CD8-positive, alpha-beta memory T cell (primary cell): Measurements from ENCODE around the gene CDH22. TPM values are rescaled to one million over a fixed set of nuclear protein-coding genes. Genes with fewer than 3 reads are reported as not detected.

Experiments
- CTCF ChIA-PET: fragments of 350-600 bp; sonication (Branson Sonifier 250); formaldehyde crosslinking; loops from one replicate; lab custom pipeline; 2021; ENCODE audit warnings: antibody characterized with exemption; lab: Charles Lee
- POLR2A ChIA-PET: fragments of 350-600 bp; sonication (Branson Sonifier 250); formaldehyde crosslinking; loops from one replicate; lab custom pipeline; 2021; ENCODE audit warnings: antibody characterized with exemption; lab: Charles Lee
- DNase-seq, 5 donors: peaks; one replicate each; pipeline versions ENCODE4 v3.0.0 to v3.0.0-alpha.2; 2020 to 2022; ENCODE audit warnings: mixed read lengths in 1 of 5
- H3K27ac ChIP-seq: one replicate; pipeline ENCODE4 v1.7.0; 2013; ENCODE audit warnings: low read depth, mild to moderate bottlenecking, low read length, moderate library complexity
- H3K27me3 ChIP-seq: 2 replicates; pipeline ENCODE4 v1.7.0; 2013; ENCODE audit warnings: low read length, mild to moderate bottlenecking; ENCODE audit not compliant: insufficient read depth, poor library complexity, severe bottlenecking
- H3K36me3 ChIP-seq: 2 replicates; pipeline ENCODE4 v1.7.0; 2013; ENCODE audit warnings: mild to moderate bottlenecking, low read length, moderate library complexity; ENCODE audit not compliant: insufficient read depth
- H3K4me1 ChIP-seq: 2 replicates; pipeline ENCODE4 v1.7.0; 2013; ENCODE audit warnings: mild to moderate bottlenecking, low read length, moderate library complexity; ENCODE audit not compliant: insufficient read depth
- H3K4me3 ChIP-seq: 2 replicates; pipeline ENCODE4 v1.7.0; 2013; ENCODE audit warnings: mild to moderate bottlenecking, low read length
- H3K9me3 ChIP-seq: 2 replicates; pipeline ENCODE4 v1.7.0; 2013; ENCODE audit warnings: mild to moderate bottlenecking, low read length
- H3K27ac Mint-ChIP-seq, 8 donors: one replicate each; pipeline ENCODE4 v1.8.0; 2020 to 2021; ENCODE audit warnings: mixed read lengths in 8 of 8, mild to moderate bottlenecking in 6 of 8, inconsistent platforms in 3 of 8, moderate library complexity in 3 of 8
- H3K27me3 Mint-ChIP-seq, 2 donors: one replicate each; pipeline ENCODE4 v1.8.0; 2020 to 2021; ENCODE audit warnings: mixed read lengths in 2 of 2, mild to moderate bottlenecking in 1 of 2, moderate library complexity in 1 of 2
- H3K36me3 Mint-ChIP-seq, 3 donors: one replicate each; pipeline ENCODE4 v1.8.0; 2020 to 2021; ENCODE audit warnings: mixed read lengths in 3 of 3, inconsistent platforms in 1 of 3, mild to moderate bottlenecking in 1 of 3
- H3K4me1 Mint-ChIP-seq, 3 donors: one replicate each; pipeline ENCODE4 v1.8.0; 2020 to 2021; ENCODE audit warnings: mixed read lengths in 3 of 3, inconsistent platforms in 1 of 3, mild to moderate bottlenecking in 1 of 3
- H3K4me3 Mint-ChIP-seq, 7 donors: one replicate each; pipeline ENCODE4 v1.8.0; 2020 to 2021; ENCODE audit warnings: mixed read lengths in 7 of 7, mild to moderate bottlenecking in 6 of 7, moderate library complexity in 4 of 7, inconsistent platforms in 2 of 7
- H3K9me3 Mint-ChIP-seq, 5 donors: one replicate each; pipeline ENCODE4 v1.8.0; 2020 to 2022; ENCODE audit warnings: mixed read lengths in 5 of 5, mild to moderate bottlenecking in 3 of 5, moderate library complexity in 2 of 5, inconsistent platforms in 1 of 5
- polyA plus RNA-seq: library from polyadenylated mRNA; unstranded; fragments of 300-500 nt; fragmentation: Illumina TruSeq; gene quantifications from one replicate; pipeline ENCODE4 v1.2.3, GENCODE V29; 2021
- total RNA-seq, 2 experiments: library from RNA; stranded (reverse); gene quantifications; one replicate each; pipeline ENCODE4 v1.2.3, GENCODE V29; 2021

The CDH22 gene
- total and polyA plus RNA-seq, 3 experiments from 2014 or later = not detected

DNA sequence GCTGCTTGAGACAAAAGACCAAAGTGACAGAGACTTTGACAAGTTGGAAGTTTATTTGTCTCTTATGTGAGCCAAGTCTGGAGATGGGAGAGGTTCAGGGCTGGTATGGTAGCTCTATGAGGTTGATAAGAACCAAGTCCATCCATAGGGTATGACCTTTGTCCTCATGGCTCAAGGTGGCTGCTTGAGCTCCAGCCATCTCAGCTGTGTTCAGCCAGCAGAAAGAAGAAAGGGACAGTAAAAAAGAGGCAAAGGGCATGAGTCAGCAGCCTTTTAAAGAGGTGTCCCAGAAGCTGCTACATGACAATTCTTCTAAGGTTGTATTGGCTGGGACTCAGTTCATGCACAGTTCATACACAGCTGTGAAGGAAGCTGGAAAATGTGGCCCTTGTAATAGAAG, 141.2 kb downstream of the CDH22 start:
- POLR2A ChIA-PET = no interaction called here
- H3K36me3 Mint-ChIP-seq = no peaks in the 10 kb centered on the region
- Histone ChIP-seq H3K4me1 (no peaks in the 10 kb centered on the region), H3K4me3 (no peak overlapping the region), H3K27ac (no peak overlapping the region), H3K27me3 (peaks cover 2% of the 10 kb centered on the region), H3K9me3 (no peaks in the 10 kb centered on the region), H3K36me3 (no peaks in the 10 kb centered on the region)
- peaks cover 5 to 55% of the 10 kb centered on the region in 2 donors for H3K27me3 Mint-ChIP-seq
- no peak overlapping the region for H3K27ac Mint-ChIP-seq
- no peaks in the 10 kb centered on the region for H3K4me1 Mint-ChIP-seq
- DNase-seq = no peak
- CTCF ChIA-PET = interaction anchor here (1.1 kb wide), 1 partner anchor 12 kb away, joined by 3 read pairs; no protein-coding TSS in a partner anchor
- no peaks in the 10 kb centered on the region for H3K9me3 Mint-ChIP-seq
- H3K4me3 Mint-ChIP-seq = no peak overlapping the region

DNA sequence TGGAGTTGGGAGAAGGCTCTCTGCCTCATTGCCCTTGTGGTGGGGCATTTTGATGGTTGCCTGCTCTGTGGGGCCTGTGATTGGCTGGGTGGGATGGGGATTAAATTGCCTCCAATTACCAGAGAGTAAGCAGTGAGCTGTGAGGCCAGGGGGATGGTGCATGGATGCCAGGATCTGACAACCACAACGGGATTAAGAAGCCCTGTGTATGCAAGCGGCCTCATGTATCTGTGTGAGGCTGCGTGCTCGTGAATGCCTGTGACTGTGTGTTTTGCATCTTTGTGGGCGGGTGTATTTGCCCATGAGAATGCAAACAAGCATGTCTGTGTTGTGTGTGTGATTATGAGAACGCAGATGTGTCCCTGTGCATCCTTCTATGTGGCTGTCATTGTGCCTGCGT, 144.0 kb downstream of the CDH22 start:
- peaks cover 5 to 57% of the 10 kb centered on the region in 2 donors for H3K27me3 Mint-ChIP-seq
- CTCF ChIA-PET = no interaction called here
- H3K4me1 Mint-ChIP-seq = no peaks in the 10 kb centered on the region

GRCh38 chr20:46161921-46162320, 146.4 kb downstream of the CDH22 start:
- no peaks in the 10 kb centered on the region for H3K4me1 Mint-ChIP-seq
- ChIA-PET CTCF (interaction anchor here (1.1 to 1.3 kb wide), 2 partner anchors 10 to 23 kb away, joined by 3 to 4 read pairs; no protein-coding TSS in a partner anchor), POLR2A (no interaction called here)
- H3K4me3 ChIP-seq = no peak overlapping the region
- H3K36me3 Mint-ChIP-seq = no peaks in the 10 kb centered on the region
- H3K27me3 Mint-ChIP-seq = peaks cover 5 to 60% of the 10 kb centered on the region in 2 donors
- no peaks in the 10 kb centered on the region for H3K4me1 ChIP-seq
- H3K27ac Mint-ChIP-seq = no peak overlapping the region
- no peaks in the 10 kb centered on the region for H3K9me3 Mint-ChIP-seq
- no peak overlapping the region for H3K27ac ChIP-seq
- H3K9me3 ChIP-seq = no peaks in the 10 kb centered on the region
- no peaks in the 10 kb centered on the region for H3K27me3 ChIP-seq
- no peak for DNase-seq
- H3K36me3 ChIP-seq = no peaks in the 10 kb centered on the region
- no peak overlapping the region for H3K4me3 Mint-ChIP-seq

More for the DNA sequence above, 144.0 kb downstream of the CDH22 start:
- no peaks in the 10 kb centered on the region for H3K27me3 ChIP-seq
- POLR2A ChIA-PET = no interaction called here
- H3K36me3 Mint-ChIP-seq = no peaks in the 10 kb centered on the region
- H3K4me1 ChIP-seq = no peaks in the 10 kb centered on the region
- H3K4me3 Mint-ChIP-seq = no peak overlapping the region
- H3K9me3 Mint-ChIP-seq = no peaks in the 10 kb centered on the region
- H3K4me3 ChIP-seq = no peak overlapping the region
- no peaks in the 10 kb centered on the region for H3K36me3 ChIP-seq
- H3K9me3 ChIP-seq = no peaks in the 10 kb centered on the region
- H3K27ac ChIP-seq = no peak overlapping the region
- DNase-seq = no peak
- no peak overlapping the region for H3K27ac Mint-ChIP-seq

- POLR2A ChIA-PET = no interaction called here
- H3K9me3 Mint-ChIP-seq = no peaks in the 10 kb centered on the region
- no peak for DNase-seq
These were observed 147.6 kb downstream of the CDH22 start for GRCh38 chr20:46160661-46161060.

DNA sequence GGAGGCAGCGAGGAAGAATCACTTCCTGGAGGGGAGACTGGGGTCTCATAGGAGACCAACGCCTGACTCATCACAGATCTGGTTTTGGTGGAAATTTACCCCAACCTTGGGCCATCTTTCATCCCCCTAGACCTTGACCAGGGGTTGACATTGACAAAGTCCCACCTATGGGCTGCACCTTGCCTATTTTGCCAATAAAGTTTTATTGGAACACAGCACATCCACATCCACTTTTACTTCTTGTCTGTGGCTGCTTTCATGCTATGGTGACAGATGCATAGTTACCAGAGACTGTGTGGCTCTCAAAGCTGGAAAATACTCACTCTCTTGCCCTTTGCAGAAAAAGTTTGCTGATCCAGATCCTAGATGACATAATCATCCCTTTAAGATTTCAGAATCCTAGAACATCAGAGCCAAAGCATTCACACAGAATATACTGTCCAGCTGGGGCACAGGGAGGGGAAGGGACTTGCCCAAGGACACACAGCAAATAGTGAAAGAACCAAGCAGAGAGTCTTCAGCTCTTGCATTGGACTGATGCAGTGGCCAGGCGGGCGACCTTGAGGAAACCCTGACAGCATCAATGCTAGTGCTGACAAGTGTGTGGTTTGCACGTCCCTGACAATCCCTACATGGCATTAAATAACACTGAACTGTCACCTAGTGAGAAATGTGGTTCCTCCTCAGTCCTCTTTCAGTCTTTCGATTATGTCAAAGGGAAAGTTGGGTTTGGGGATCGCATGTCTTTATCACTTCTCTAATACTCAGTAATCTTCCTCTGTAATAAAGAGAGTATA, 149.0 kb downstream of the CDH22 start:
- H3K4me1 Mint-ChIP-seq = no peaks in the 10 kb centered on the region
- H3K9me3 Mint-ChIP-seq = no peaks in the 10 kb centered on the region
- no peak overlapping the region for H3K4me3 ChIP-seq
- no peaks in the 10 kb centered on the region for H3K36me3 Mint-ChIP-seq
- H3K27ac Mint-ChIP-seq = no peak overlapping the region
- no peak for DNase-seq
- H3K4me1 ChIP-seq = no peaks in the 10 kb centered on the region
- no peak overlapping the region for H3K27ac ChIP-seq
- H3K4me3 Mint-ChIP-seq = no peak overlapping the region
- ChIA-PET CTCF (no interaction called here), POLR2A (no interaction called here)
- no peaks in the 10 kb centered on the region for H3K36me3 ChIP-seq
- peaks cover 11 to 59% of the 10 kb centered on the region in 2 donors for H3K27me3 Mint-ChIP-seq
- no peaks in the 10 kb centered on the region for H3K27me3 ChIP-seq
- H3K9me3 ChIP-seq = no peaks in the 10 kb centered on the region

More at GRCh38 chr20:46160661-46161060, 147.6 kb downstream of the CDH22 start:
- Mint-ChIP-seq H3K27ac (no peak overlapping the region), H3K4me3 (no peak overlapping the region), H3K36me3 (no peaks in the 10 kb centered on the region), H3K4me1 (no peaks in the 10 kb centered on the region), H3K27me3 (peaks cover 3 to 51% of the 10 kb centered on the region in 2 donors)
- CTCF ChIA-PET = no interaction called here
- Histone ChIP-seq H3K4me3 (no peak overlapping the region), H3K27ac (no peak overlapping the region), H3K4me1 (no peaks in the 10 kb centered on the region), H3K9me3 (no peaks in the 10 kb centered on the region), H3K36me3 (no peaks in the 10 kb centered on the region), H3K27me3 (no peaks in the 10 kb centered on the region)

DNA sequence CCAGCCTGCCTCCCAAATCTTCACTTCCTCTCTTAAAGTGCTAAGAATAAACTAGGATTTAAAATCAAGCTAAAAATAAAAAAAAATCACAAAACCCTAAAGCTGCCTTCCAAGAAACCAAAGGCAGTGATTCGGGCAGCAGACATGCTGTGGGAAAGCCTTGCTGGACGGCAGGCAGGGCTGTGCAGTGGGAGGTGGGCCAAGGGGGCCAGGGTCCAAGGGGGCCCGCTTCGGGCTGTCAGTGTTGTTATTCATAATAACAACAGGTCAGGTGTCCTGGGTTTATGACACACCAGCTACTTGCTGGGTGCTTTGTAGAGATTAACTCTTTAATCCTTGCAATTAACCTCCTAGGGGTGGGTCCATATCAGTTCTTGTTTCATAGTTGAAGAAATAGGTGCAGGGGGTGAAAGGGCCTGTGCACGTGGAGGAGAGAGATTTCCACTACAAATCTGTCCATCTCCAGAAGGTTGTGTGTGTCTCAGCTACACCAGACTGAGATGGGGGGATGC, 149.8 kb downstream of the CDH22 start:
- H3K27ac ChIP-seq = no peak overlapping the region
- no peaks in the 10 kb centered on the region for H3K36me3 ChIP-seq
- POLR2A ChIA-PET = no interaction called here
- Mint-ChIP-seq H3K4me3 (no peak overlapping the region), H3K9me3 (no peaks in the 10 kb centered on the region), H3K36me3 (no peaks in the 10 kb centered on the region), H3K27me3 (peaks cover 9 to 59% of the 10 kb centered on the region in 2 donors), H3K4me1 (no peaks in the 10 kb centered on the region), H3K27ac (no peak overlapping the region)
- no peaks in the 10 kb centered on the region for H3K9me3 ChIP-seq
- H3K4me3 ChIP-seq = no peak overlapping the region
- no peaks in the 10 kb centered on the region for H3K27me3 ChIP-seq
- CTCF ChIA-PET = no interaction called here
- no peak for DNase-seq
- H3K4me1 ChIP-seq = no peaks in the 10 kb centered on the region

DNA sequence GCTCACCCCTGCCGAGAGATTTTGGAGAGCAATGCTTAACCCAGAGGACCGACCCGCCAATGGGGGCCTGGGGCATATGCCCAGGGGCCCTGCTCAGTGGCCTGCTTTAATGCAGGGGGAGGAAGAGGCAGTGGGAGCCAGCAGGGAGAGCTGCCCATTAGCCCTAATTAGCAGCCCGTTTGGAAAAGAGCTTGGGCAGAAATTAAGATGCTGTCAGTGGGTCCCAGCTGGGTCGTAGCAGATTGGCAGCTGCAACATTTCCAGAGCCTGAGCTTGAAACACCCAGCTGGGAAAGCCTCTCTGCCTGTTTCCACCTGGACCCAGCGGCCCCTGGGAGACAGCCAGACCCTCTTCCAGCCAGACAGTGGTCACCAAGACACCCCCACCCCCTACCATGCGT, 150.7 kb downstream of the CDH22 start:
- Histone ChIP-seq H3K36me3 (no peaks in the 10 kb centered on the region), H3K9me3 (no peaks in the 10 kb centered on the region), H3K4me3 (no peak overlapping the region), H3K4me1 (no peaks in the 10 kb centered on the region), H3K27ac (no peak overlapping the region), H3K27me3 (no peaks in the 10 kb centered on the region)
- DNase-seq = no peak
- Mint-ChIP-seq H3K4me1 (no peaks in the 10 kb centered on the region), H3K9me3 (no peaks in the 10 kb centered on the region), H3K27me3 (peaks cover 9 to 55% of the 10 kb centered on the region in 2 donors), H3K4me3 (no peak overlapping the region), H3K27ac (no peak overlapping the region), H3K36me3 (no peaks in the 10 kb centered on the region)
- ChIA-PET CTCF (no interaction called here), POLR2A (no interaction called here)

- Mint-ChIP-seq H3K27ac (no peak overlapping the region), H3K4me3 (no peak overlapping the region), H3K27me3 (peaks cover 11 to 50% of the 10 kb centered on the region in 2 donors), H3K36me3 (no peaks in the 10 kb centered on the region), H3K4me1 (no peaks in the 10 kb centered on the region), H3K9me3 (no peaks in the 10 kb centered on the region)
- DNase-seq = no peak
- Histone ChIP-seq H3K4me3 (no peak overlapping the region), H3K4me1 (no peaks in the 10 kb centered on the region), H3K27ac (no peak overlapping the region), H3K9me3 (no peaks in the 10 kb centered on the region), H3K27me3 (no peaks in the 10 kb centered on the region), H3K36me3 (no peaks in the 10 kb centered on the region)
- POLR2A ChIA-PET = no interaction called here
- CTCF ChIA-PET = no interaction called here
These were observed 151.2 kb downstream of the CDH22 start for GRCh38 chr20:46157076-46157592.
